Ishikawa (cell line): ENCODE results near the gene PTK6.

Experiments
- EGR1 ChIP-seq: IDR thresholded peaks from 2 replicates; pipeline ENCODE4 v1.6.1; 2012
- EP300 ChIP-seq: IDR thresholded peaks from 2 replicates; pipeline ENCODE4 v1.6.1; 2012; ENCODE audit warnings: borderline replicate concordance
- MAX ChIP-seq: IDR thresholded peaks from 2 replicates; pipeline ENCODE4 v1.6.1; 2012
- NFIC ChIP-seq: IDR thresholded peaks from 2 replicates; pipeline ENCODE4 v1.6.1; 2012
- RAD21 ChIP-seq: IDR thresholded peaks from 2 replicates; pipeline ENCODE4 v1.6.1; 2012; ENCODE audit warnings: low read depth
- REST ChIP-seq: IDR thresholded peaks from 2 replicates; pipeline ENCODE4 v1.6.1; 2012; ENCODE audit warnings: low read depth, mild to moderate bottlenecking
- TAF1 ChIP-seq: IDR thresholded peaks from 2 replicates; pipeline ENCODE4 v1.6.1; 2012; ENCODE audit warnings: low read depth, mild to moderate bottlenecking

GRCh38 chr20:63508072-63508768, 29.0 kb downstream of the PTK6 start:
- TF ChIP-seq EP300 (no peak), REST (no peak), RAD21 (no peak), MAX (no peak), EGR1 (no peak), TAF1 (no peak), NFIC (no peak)
